Activated T-cell treated with anti-CD3 and anti-CD28 coated beads, Interleukin-2, amount 50 U/mL, for 1 hour (primary cell): ENCODE data around the gene TOPBP1.
"Not testable (repeated sequence)": the region's sequence is repeated elsewhere in the genome, so short reads cannot be mapped to it uniquely, and the experiment has no call there.

Experiments
- DNase-seq: peaks from one replicate; pipeline ENCODE4 v3.0.0-alpha.2; 2020

The TOPBP1 gene

DNA sequence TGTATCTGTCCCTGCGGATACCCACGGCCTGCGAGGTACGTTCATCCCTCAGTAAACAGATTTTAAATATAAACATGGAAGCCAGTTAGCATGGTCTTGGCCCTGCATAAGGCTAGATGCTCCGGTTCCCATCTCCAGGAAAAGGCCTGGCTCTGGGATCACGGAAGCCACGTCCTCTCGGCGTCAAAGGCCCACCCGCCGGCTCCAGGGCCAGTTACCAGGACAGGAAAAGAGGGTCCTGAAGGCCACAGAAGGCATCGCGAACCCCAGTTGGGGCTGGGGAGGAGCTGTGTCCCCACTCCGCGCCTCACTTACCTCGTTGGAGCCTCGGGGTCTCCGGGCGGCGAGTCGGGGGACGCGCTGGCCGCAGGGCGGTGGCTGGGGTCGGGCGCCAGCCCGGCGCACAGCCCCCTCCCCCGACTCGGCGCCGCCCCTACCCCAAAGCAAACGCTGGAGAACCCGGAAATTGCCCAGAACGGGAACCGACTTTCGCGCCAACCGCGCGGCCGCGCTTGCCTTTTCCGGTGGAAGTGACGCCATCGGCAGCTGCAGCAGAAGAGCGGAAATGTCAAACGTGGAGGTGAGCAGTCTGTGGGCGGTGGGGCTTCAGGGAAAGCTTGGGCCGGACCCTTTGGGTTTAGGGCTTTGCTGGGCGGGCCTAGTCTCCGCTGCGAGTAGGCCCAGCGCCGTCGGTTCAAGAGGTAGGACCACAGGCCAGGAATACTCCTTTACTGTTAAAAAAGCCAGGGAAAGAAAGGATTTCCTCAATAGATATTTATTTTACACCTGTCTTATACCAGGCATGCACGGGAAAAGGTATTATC is at the start of gene TOPBP1:
Gene TOPBP1 (minus strand): TSS at position 488 of the 824 bp plus-strand sequence. CDS start 814 bp downstream, outside the sequence.
- DNase-seq = peak; percentile 83

DNA sequence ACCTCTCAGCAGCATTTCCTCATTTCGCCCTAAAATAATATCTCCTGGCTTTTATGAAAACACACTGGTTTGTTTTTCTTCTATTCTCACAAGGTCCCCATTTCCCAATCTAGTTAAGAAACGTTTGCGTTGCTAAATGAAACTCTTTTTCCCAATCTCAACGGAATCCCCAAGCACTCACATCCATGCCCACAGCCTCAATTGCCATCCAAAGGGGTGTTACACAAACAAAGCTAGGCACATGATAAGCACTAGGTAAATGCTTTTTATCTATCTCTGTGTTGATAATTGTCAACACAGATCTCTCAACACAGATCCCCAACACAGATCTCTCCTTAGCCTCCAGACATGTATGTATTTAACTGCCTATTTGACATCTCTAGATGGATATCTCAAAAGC is 49.3 kb upstream of the TOPBP1 start:
- no peak for DNase-seq

DNA sequence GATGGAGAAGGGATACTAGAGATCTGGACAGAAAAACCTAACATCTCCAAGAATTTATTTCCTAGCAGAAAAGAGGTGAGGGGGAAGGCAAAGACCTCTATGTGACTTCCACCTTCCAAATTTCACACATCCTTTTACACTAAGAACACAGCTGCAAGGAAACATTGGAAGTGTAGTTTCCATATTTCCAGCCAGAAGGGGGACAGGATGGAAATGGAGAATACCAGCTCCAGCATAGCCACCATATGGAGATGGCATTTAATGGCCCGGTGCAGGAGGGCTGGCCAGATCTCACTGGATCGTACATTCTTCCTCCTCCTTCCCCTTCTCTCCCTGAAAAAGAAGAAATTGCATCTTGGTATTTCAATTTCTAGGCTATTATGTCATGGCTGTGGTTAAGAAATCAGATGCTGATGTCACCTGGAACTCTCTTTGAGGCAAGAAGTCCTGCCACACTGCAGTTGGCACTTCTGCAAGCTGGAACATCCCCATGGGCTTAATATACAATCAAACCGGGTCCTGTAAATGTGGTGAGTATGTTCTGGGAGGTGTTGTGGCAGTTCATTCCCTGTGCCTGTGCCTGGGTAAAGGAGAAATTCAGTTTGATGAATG is 47.5 kb upstream of the TOPBP1 start:
- DNase-seq = no peak

GRCh38 chr3:133706033-133706432 is 44.3 kb upstream of the TOPBP1 start:
- DNase-seq = no peak

GRCh38 chr3:133703915-133704314 is 42.2 kb upstream of the TOPBP1 start:
- DNase-seq = no peak

DNA sequence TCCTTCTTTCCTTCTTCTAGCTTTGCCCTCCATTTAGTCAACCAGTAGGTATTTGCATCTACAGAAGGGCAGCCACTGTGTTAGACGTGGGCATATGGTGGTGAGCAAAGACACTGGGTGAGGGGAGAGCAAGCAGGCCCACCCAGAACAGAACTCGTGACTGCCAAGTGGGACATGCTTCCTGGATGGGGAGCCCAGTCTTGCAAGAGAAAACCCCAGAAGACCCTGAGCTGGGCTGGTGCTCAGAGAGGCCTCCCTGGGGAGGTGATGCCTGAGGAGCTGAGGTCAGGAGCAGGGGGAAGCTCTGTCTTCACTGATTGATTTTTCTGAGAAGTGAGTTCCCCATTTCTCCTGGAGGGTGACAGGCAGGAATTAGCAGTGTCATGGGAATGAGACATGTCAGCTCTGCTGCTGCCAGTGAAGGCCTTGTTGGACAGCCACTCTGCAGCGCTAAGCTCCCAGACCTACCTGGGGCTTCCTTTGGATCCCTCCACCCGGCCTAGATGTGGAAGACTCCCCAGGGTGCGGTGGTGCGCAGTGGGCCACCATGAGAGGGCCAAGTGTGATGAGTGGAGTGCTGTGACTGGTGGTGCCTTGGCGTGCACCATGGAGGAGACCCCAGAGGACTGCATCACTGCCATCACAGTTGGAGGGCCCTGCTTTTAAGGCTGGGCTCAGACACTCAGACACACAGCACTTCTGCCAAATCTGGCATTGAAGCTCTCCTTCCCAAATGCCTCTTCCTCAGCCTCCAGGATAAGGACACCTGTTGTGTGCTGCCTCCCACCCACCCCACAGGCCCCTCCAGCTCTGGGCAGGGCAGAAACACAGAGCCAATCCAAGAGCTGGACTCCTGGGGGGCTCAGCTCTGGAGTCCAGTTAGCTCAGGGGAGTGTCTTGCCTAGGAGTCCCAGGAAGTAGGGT is 40.0 kb upstream of the TOPBP1 start:
- no peak for DNase-seq

GRCh38 chr3:133700351-133700750 is 38.6 kb upstream of the TOPBP1 start:
- no peak for DNase-seq

DNA sequence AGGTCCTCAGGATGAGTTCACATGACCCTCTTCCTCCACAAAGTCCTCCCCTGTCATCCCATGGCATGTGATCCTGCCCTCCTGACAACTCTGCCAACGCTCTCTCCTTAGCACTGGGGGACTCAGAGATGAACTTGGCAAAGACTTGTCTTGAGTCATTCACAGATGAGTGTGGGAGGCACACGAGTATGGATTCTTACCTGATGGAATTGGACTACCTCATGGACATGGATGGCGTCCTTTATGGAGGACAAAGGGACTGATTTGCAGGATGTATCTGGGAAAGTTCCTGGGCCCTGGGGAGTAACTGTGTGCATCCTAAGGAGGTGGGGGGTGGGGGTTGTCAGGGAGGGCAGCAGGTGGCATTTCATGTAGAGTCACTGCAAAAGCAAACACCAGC is 38.2 kb upstream of the TOPBP1 start:
- no peak for DNase-seq

GRCh38 chr3:133699467-133699866 is 37.7 kb upstream of the TOPBP1 start:
- DNase-seq = no peak

DNA sequence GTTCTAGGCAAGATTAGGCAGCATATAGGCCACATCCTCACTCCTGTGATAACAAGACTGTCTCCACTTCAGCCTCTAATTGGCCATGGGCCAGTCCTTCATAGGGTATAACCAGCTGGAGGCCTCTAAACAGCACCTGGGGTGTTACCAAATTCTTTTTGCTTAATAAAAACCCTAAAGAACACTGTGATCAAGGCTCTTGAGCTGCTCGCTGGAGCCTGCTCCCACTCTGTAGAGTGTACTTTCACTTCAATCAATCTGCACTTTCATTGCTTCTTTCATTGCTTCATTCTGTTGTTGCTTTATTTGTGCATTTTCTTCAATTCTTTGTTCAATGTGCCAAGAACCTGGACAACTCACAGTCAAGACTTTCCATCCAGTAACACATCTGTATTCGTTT is 36.2 kb upstream of the TOPBP1 start:
- no peak for DNase-seq

DNA sequence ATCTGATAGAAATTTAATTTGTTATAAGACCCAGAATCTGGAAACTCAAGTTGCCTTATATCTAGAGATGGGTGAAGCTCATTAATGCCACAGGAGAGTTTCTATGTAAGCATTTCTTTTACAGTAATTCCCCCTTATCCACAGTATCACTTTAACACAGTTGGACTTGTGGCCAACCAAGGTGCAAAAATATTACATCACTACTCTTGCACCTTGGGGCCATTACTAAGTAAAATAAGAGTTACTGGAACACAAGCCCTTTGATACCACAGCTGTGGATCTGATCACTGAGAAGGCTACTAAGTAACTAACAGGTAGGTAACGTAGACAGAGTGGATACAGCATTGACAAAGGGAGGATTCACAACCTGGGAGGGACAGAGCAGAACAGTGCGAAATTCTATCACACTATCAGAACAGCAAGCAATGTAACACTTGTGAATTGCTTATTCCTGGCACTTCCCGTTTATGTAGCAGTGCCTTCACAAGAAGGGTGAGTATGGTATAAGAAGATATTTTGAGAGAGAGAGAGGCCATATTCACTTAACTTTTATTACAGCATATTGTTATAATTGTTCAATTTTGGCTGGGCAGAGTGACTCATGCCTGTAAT is 33.9 kb upstream of the TOPBP1 start:
- no peak for DNase-seq

DNA sequence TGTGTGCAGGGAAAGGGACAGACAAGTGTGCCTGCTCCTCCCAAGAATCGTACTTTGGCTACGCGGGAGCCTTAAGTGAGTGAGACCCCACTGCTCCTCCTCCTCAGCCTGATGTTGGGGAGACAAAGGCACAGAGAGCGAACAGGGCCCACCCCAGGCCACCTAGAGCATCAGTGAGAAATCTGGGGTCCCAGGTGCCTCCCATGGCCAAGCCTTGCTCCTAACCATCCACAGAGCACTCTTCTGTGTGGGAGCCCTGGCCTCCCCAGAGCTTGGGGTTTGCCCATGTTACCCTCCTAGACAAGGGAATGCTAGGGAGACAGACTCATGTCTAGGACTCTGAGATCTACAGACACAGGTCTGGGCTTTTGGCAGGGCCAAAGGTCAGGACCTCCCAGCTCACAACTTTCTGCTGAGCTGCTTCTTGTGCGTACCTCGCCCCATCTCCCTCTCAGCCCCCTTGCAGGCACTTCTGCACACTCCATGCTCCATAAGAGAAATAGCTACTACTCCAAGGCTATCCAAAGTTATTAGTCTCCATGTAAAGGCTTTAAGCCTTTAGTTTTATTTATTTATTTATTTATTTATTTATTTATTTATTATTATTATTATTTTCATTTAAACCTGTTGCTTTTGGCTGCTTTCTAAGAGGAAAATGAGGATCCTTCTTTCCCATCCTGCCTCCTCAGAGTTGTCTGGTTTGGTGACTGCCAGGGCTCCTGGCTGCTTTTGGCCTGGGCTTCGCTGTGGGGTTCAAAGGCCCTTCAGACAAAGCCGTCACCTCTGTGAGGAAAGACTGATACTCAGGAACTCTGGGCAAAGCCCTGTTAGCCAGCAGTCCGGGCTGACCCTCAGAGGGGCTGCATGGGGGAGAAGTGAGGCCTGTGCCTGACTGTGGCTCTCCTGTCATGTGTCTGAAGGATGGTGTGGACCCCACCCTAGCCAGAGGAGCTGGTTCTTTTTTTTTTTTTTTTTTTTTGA is 32.8 kb upstream of the TOPBP1 start:
- no peak for DNase-seq

- DNase-seq = no peak
These were observed 32.1 kb upstream of the TOPBP1 start for GRCh38 chr3:133693821-133694220.

GRCh38 chr3:133692759-133693158 is 31.0 kb upstream of the TOPBP1 start:
- no peak for DNase-seq

DNA sequence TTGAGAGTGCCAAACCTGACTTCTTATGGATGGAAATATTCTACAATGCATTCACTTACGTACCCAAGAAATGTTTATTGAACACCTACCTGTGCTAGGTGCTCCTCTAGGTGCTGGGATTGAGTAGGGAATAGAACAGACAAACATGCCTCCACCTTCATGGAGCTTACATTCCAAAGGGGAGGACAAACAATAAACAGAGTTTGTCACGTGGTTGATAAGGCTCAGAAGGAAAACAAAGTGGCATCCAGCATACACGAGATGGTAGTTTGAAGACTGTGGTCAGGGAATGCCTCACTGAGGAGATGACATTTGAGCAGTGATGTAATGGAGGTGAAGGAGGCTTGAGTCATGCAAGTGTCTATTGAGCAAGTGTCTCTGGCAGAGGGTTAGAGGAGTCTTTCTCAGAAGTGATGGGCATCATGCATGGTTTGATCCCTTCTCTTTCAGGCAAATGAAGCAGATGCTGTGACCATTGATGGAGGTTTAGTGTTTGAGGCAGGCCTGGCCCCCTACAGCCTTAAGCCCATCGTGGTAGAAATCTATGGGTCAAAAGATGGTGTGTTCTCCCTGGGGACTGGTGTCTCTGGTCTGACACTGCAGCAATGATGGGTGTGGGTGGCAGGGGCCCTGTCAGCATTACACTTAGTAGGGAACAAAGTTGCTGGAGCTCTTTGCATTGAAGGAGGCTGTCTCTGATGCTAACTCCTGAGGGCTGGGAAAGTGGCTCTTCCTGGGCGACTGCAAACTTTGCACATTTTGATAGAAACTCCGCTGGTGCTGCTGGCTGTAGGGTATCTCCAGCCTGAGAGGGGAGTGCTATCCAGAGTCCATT is 29.7 kb upstream of the TOPBP1 start:
- DNase-seq = no peak

GRCh38 chr3:133677993-133678392 is 16.3 kb upstream of the TOPBP1 start:
- not testable (repeated sequence) for DNase-seq

GRCh38 chr3:133676336-133677118 is 14.8 kb upstream of the TOPBP1 start:
- DNase-seq = no peak

DNA sequence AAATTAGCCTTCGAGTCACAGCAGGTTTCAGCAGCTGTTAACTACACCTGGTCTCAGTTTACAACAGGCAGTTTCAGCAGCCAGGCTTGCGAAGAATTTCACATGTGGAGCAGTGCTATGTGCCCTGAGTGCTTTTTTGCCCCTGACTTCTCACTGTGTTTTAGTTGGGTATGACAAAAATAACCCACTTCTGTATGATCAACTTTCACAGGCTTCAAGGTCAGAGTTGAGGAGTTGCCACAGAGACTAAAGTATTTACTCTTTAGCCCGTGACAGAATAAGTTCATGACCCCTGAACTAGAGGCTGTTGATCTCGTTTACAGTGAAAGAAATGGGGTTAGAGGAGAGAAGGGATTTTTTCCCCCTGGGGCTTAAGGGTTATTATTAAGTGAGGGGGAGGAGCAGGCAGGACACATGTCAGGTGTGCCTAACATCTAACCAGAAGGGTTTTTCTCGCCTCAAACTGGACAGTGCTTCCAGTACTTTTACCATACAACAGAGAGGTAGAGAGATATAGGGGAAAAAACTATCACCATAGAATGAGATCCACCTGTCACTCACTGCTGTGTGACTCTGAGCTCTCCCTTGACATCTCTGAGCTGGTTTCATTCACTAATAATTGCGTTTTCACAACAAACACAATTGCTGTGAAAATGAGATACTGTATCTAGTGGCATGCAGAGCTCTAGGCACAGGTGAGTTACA is 14.0 kb upstream of the TOPBP1 start:
- DNase-seq = no peak

- no peak for DNase-seq
These were observed 12.7 kb upstream of the TOPBP1 start for GRCh38 chr3:133674290-133674919.
